GM21381 (cell line): ENCODE data around the gene EPS15.
"Not testable (repeated sequence)": the region's sequence is repeated elsewhere in the genome, so short reads cannot be mapped to it uniquely, and the experiment has no call there.

Experiments
- ATAC-seq: cut with Tn5 transposase; IDR thresholded peaks from one replicate; pipeline ENCODE4 v1.9.1; 2021; ENCODE audit warnings: mild to moderate bottlenecking, moderate library complexity; ENCODE audit not compliant: unreplicated experiment

The EPS15 gene

GRCh38 chr1:51519048-51519864 lies at the start of gene EPS15:
EPS15 (minus strand) TSS chr1:51519266; CDS start chr1:51519231, 35 bp downstream.
- peak; percentile 56 for ATAC-seq

DNA sequence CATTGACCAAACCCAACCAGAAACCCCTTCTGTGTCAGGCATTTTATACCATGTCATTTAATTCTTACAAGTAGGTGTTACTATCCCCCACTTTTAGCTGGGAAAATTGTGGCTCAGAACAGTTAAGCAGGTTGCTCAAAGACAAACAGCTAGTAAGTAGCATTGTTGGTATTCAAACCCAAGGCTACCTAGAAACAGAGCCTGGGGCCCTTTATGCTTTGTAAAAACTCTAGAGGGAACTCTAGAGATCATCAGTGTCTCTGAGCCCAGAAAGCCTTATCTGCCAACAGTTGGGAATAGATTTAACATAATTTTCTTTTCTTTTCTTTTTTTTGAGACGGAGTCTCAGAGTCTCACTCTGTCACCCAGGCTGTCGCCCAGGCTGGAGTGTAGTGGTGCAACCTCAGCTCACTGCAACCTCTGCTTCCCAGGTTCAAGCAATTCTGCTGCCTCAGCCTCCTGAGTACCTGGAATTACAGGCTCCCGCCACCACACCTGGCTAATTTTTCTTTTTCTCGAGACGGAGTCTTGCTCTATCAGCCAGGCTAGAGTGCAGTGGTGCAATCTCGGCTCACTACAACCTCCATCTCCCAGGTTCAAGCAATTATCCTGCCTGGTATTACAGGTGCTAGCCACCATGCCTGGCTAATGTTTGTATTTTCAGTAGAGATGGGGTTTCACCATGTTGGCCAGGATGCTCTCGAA lies 49.3 kb upstream of the EPS15 start:
- ATAC-seq = no peak

GRCh38 chr1:51567653-51568052 lies 48.6 kb upstream of the EPS15 start:
- ATAC-seq = no peak

DNA sequence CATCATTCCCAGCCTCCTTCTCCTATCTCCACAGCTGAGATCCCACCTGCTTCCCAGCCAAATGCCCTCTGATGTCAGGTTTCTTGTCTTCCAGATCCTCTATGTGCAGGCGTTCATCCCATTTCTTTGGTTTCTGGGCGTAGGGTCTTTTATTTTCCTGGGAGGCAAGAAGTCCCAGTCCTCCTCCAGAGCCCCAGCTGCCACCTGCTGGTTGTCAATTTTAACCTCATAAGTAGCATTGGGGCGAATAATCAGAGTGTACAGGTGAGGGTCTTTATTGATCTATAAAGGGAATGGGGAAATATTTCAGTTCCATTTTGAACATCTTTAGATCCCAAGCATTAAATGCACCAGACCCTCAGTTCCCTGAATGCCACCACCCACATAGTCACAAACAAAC lies 47.2 kb upstream of the EPS15 start:
- no peak for ATAC-seq

GRCh38 chr1:51565009-51565408 lies 45.9 kb upstream of the EPS15 start:
- no peak for ATAC-seq

DNA sequence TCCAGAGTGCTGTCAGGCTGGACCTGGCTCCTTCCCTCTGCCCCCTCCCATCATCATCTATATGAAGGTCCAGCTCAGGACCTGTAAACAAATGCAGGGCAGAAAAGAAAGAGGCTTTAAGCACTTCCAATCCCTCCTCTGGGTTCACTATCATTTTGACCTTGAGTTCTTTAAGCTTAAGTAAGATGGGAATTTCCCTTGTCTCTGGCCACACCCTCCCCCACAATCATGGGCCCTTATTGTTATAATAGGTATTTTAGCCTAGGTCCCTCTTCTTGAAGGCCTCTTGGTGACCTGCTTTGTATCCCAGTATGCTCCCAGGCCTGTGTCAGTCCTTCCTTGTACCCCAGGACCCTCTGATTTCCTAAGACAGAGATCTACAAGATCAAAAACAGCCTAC lies 45.1 kb upstream of the EPS15 start:
- ATAC-seq = no peak

DNA sequence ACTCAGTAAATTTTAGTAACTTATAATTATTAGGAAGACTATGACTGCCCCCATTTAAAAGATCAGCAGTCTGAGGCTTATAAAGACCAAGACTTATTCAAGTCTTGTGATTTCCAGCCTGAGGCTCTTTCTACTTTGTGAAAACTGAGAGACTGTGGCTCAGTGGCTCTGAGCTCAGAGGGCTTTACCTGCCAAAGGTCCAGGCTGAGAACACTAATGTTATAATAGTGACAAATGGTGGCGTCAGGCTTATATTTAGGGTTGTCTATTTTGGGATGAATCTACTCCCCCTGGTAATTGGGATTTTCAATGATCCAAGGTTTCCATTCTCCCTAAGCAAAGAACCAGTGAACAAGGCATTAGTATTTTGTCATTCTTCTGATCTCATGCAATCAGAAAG lies 42.6 kb upstream of the EPS15 start:
- ATAC-seq = no peak

GRCh38 chr1:51560895-51561294 lies 41.8 kb upstream of the EPS15 start:
- not testable (repeated sequence) for ATAC-seq

- ATAC-seq = no peak
Observed at GRCh38 chr1:51560034-51560433, 41.0 kb upstream of the EPS15 start.

- no peak for ATAC-seq
Observed at GRCh38 chr1:51559501-51559900, 40.4 kb upstream of the EPS15 start.

- ATAC-seq = no peak
Observed at GRCh38 chr1:51559064-51559500, 40.0 kb upstream of the EPS15 start.

DNA sequence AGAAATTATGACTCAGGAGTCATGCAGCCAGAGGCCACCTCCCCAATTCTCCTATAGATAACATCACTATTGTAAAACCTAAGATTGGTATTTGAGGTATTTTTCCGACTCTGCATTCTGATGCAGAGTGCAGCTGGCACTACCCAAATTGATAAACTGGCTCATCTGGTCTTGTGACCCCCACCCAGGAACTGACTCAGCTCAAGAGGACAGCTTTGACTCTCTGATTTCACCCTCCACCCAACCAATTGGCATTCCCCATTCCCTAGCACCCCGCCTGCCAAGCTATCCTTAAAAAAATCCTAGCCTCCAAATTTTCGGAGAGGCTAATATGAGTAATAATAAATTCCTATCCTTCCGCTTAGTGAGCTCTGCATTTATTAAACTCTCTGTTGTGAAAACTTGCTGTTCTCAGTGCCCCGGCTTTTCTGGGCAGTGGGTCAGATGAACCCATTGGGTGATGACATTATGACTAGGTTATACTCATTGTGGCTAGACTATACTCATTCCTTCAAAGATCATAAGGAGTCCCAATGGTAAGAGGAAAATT lies 39.4 kb upstream of the EPS15 start:
- ATAC-seq = no peak

GRCh38 chr1:51557168-51557567 lies 38.1 kb upstream of the EPS15 start:
- ATAC-seq = no peak

DNA sequence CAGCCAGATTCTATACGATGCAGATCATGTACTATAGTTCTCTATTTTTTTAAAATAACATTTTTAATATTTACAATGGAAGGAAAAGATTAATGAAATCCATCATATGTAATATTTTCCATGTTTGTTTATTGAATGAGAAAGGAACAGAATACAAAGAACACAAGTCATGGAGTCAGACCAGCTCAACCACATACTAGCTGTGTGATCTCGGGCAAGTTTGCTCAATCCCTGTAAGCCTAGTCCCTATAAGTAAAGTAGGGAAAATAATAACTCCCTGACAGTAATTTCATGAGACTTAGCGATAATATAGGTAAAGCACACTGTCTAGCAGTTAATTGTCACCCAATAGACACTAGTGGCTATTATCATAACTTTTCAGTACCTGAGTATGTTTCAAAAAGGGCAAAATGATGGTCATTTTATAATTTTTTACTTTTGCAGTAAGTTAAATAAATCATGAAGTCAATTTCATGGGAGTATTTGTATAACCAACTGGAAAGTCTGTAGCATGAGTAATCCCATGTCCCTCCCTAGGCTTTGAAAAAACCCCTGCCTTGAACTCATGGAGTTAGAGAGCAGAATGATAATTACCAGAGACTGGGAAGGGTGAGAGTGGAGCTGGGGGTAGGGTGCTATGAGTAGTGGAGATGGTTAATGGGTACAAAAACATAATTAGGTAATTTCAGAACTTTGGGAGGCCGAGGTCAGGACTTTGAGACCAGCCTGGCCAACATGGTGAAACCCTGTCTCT lies 37.0 kb upstream of the EPS15 start:
- ATAC-seq = no peak

DNA sequence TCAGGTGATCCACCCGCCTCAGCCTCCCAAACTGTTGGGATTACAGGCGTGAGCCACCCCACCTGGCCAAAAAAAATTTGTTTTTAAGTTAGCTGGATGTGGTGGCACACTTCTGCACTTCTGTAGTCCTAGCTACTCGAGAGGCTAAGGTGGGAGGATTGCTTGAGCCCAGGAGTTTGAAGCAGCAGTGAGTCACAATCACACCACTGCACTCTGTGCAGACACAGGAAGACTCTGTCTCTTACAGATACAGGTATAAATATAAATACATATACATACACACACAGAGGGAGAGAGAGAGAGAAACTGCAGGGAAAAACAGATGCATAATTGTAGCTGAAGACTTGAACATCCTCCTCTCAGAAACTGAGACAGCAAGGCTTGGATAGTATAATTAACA lies 34.8 kb upstream of the EPS15 start:
- ATAC-seq = no peak

DNA sequence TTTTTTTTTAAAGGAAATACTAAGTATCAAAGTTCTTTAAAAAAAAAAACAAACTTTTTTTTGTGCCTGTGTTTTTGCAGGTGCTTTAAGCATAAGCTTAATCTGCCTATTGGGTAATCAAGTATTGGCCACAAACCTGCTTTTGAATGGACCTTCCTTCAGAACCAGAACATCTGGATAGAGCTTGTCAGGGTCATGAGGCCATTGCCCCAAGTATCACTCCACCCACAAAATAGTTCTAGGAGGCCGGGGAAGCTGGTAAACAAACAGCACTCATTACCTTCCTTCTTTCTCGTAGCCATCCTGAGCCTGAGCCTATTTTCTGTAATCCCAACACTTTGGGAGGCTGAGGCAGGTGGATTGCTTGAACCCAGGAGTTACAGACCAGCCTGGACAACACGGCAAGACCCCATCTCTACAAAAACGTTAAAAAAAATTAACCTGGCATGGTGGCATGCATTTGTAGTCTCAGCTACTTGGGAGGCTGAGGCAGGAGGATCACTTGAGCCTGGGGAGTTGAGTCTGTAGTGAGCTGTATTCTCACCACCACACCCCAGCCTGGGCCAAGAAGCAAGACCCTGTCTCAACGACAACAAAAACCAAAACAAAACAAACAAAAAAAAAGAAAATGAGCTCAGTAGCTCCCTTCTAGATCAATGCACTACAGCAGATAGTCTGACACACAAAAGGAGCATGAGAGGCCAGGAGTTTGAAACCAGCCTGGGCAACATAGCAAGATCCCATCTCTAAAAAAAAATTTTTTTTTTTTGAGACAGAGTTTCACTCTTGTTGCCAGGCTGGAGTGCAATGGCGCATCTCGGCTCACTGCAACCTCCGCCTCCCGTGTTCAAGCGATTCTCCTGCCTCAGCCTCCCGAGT lies 34.1 kb upstream of the EPS15 start:
- no peak for ATAC-seq

DNA sequence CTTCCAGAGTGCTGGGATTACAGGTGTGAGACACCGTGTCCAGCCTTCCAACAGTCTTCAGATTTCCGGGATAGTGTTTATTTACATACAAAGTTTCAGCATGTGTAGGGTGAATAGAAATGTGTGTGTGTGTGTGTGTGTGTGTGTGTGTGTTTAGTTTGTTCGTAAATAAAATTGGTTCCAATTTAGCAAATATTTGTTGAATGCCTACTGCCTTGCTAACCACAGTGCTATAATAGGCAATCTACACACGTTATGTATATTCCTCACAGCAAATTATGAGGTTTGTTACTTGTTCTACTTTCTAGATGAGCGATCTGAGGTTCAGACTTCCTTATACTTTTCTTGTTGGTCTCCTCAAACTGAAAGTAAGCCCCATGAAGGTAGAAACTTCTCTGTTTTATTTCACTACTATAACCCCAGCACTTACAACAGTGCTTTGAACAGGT lies 32.8 kb upstream of the EPS15 start:
- no peak for ATAC-seq

DNA sequence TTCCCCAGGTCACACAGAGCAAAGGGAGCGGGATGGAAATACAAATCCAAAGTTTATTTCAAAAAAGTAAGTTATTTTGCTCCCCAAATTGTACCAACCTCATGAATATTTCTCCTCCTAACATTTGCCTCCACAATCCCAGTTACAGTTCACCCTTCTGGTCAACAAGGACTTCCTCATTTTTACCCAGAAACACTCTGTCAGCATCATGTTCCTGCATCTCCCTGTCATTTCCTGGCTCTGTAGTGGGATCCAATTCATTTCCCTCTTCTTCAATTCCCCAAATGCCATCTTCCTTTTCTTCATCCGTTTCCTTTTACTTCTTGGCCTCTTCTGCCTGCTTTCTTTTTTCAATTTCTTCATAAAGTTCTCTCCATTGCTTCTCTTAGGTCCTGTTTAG lies 32.0 kb upstream of the EPS15 start:
- no peak for ATAC-seq

GRCh38 chr1:51549901-51550300 lies 30.8 kb upstream of the EPS15 start:
- ATAC-seq = no peak

- no peak for ATAC-seq
Observed at GRCh38 chr1:51549016-51549619, 30.1 kb upstream of the EPS15 start.
